Fibroblast of peridontal ligament (primary cell): ENCODE measurements around the gene LTBP4.

Experiments used
- DNase-seq: peaks from one replicate; pipeline ENCODE4 v3.0.0-alpha.2; 2010; ENCODE audit errors: extremely low read depth

LTBP4 gene

GRCh38 chr19:40662925-40663694, 61.9 kb downstream of the LTBP4 start:
- DNase-seq, result peak; percentile 81

GRCh38 chr19:40663695-40664692, 62.8 kb downstream of the LTBP4 start:
- DNase-seq, result no peak

- no peak for DNase-seq
Observed at GRCh38 chr19:40666803-40667438, 65.8 kb downstream of the LTBP4 start.

- DNase-seq, result no peak
Observed at GRCh38 chr19:40667602-40668001, 66.4 kb downstream of the LTBP4 start.

GRCh38 chr19:40668991-40669614, 67.9 kb downstream of the LTBP4 start:
- DNase-seq, result no peak

- no peak for DNase-seq
Observed at GRCh38 chr19:40671404-40671803, 70.2 kb downstream of the LTBP4 start.

GRCh38 chr19:40672038-40672437, 70.9 kb downstream of the LTBP4 start:
- DNase-seq, result no peak

GRCh38 chr19:40672573-40673299, 71.6 kb downstream of the LTBP4 start:
- DNase-seq, result no peak

- no peak for DNase-seq
Observed at GRCh38 chr19:40673397-40673796, 72.2 kb downstream of the LTBP4 start.

- peak; percentile 65 for DNase-seq
Observed at GRCh38 chr19:40674291-40674690, 73.1 kb downstream of the LTBP4 start.

DNA sequence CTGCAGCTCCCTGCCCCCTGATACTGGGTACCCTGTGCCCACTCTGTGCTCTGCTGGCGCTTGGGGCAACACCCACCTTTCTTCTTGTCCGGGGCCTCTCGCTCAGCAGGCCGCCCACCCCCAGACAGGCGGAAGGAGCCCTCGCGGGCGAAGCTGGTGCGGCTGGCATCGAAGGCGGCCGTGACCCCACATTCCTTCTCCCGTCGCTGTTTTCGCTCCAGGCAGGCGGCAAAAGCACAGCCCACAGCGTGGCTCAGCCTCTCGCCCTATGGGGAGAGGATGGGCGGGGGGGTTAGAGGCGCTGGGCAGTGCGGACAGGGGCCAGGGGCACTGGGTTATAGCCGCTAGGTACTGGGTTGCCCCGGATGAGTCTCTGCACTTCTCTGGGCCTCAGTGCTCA, 76.0 kb downstream of the LTBP4 start:
- DNase-seq, result no peak
